Stimulated activated CD4-positive, alpha-beta T cell treated with anti-CD3 and anti-CD28 coated beads, Interleukin-4, amount 100 ng/mL, for 24 hours (primary cell): ENCODE results near the gene ANXA4.
"Not testable (repeated sequence)": the region's sequence is repeated elsewhere in the genome, so short reads cannot be mapped to it uniquely, and the experiment has no call there.

Experiments
- DNase-seq: peaks from one replicate; pipeline ENCODE4 v3.0.0-alpha.2; 2020

ANXA4 gene

GRCh38 chr2:69811591-69811990 is 69.7 kb downstream of the ANXA4 start:
- DNase-seq, result no peak

- no peak for DNase-seq
Measured at GRCh38 chr2:69815717-69816116, 73.8 kb downstream of the ANXA4 start.

- peak; percentile 80 for DNase-seq
Measured at GRCh38 chr2:69816923-69817542, 75.1 kb downstream of the ANXA4 start.

GRCh38 chr2:69817729-69818501 is 76.0 kb downstream of the ANXA4 start:
- DNase-seq, result no peak

GRCh38 chr2:69827796-69828540 is 86.0 kb downstream of the ANXA4 start:
- no peak for DNase-seq

GRCh38 chr2:69828938-69829255 is 87.0 kb downstream of the ANXA4 start:
- DNase-seq, result no peak

GRCh38 chr2:69829256-69830044 is 87.5 kb downstream of the ANXA4 start, which contains the start of gene GMCL1:
Gene GMCL1, plus strand, starts transcription at chr2:69829660. Its CDS starts 233 bp downstream, at chr2:69829893.
- peak; percentile 98 for DNase-seq

- peak; percentile 43 for DNase-seq
Measured at GRCh38 chr2:69830045-69830905, 88.3 kb downstream of the ANXA4 start.

- DNase-seq, result not testable (repeated sequence)
Measured at GRCh38 chr2:69830906-69831241, 88.9 kb downstream of the ANXA4 start.

GRCh38 chr2:69831354-69831905 is 89.5 kb downstream of the ANXA4 start:
- DNase-seq, result no peak

GRCh38 chr2:69833752-69834151 is 91.8 kb downstream of the ANXA4 start:
- no peak for DNase-seq

- no peak for DNase-seq
Measured at GRCh38 chr2:69835666-69836065, 93.7 kb downstream of the ANXA4 start.

- DNase-seq, result no peak
Measured at GRCh38 chr2:69836316-69836715, 94.4 kb downstream of the ANXA4 start.

GRCh38 chr2:69837533-69837932 is 95.6 kb downstream of the ANXA4 start:
- DNase-seq, result no peak

- DNase-seq, result no peak
Measured at GRCh38 chr2:69843993-69844392, 102.1 kb downstream of the ANXA4 start.

GRCh38 chr2:69844560-69844959 is 102.6 kb downstream of the ANXA4 start:
- no peak for DNase-seq

GRCh38 chr2:69846182-69847067 is 104.5 kb downstream of the ANXA4 start:
- DNase-seq, result no peak

- DNase-seq, result no peak
Measured at GRCh38 chr2:69847068-69847828, 105.3 kb downstream of the ANXA4 start.

- no peak for DNase-seq
Measured at GRCh38 chr2:69848186-69848790, 106.4 kb downstream of the ANXA4 start.

- no peak for DNase-seq
Measured at GRCh38 chr2:69858261-69858660, 116.3 kb downstream of the ANXA4 start.
